ENCODE data around the gene TMEM130.

GRCh38 chr7:98869027-98869596 is 702 bp downstream of the TMEM130 start:
- TF ChIP-seq EZH2 (IDR thresholded peaks at IDR 0.05; ENCODE audit: low read length) (no peak), CTCF (optimal IDR thresholded peaks at IDR 0.05 in 1 of 3, IDR thresholded peaks at IDR 0.05 in 1 of 3, conservative IDR thresholded peaks at IDR 0.05 in 1 of 3; ENCODE audit: extremely low read depth in 1 of 3, insufficient read depth in 2 of 3, low read length in 3 of 3) (no peak)
